ENCODE data around the gene TRMT10A. TPM values are rescaled to one million over a fixed set of nuclear protein-coding genes. Genes with fewer than 3 reads are reported as not detected.

The TRMT10A gene
- total RNA-seq (1 to 10 TPM; 4.3 to 7.8 (median 5.2) TPM), polyA plus RNA-seq (1 to 10 TPM; 2.5 to 4.3 (median 3.6) TPM)
- long read RNA-seq, donor 1, partial matches to known transcripts, result 0 of 1 reads
- long read RNA-seq, donor 1, other reads (novel, unspliced or antisense), result 0 of 1 reads
- long read RNA-seq, donor 2, result 0 reads

GRCh38 chr4:99563310-99564186 lies at the start of gene TRMT10A:
Gene TRMT10A, minus strand, starts transcription at chr4:99564039. Its CDS starts 4,701 bp downstream, at chr4:99559338.
- Histone ChIP-seq H3K4me1 (peaks cover 4 to 27% (median 16%) of the 10 kb centered on the region in 6 donors), H3K36me3 (no peaks in the 10 kb centered on the region), H3K27ac (peak within 1 kb of the TSS; percentile 93 to 98 (median 96)), H3K27me3 (replicated peaks in 1 of 7) (no peaks in the 10 kb centered on the region), H3K4me3 (peak within 1 kb of the TSS; percentile 51 to 79 (median 60)), H3K9me3 (no peaks in the 10 kb centered on the region)
- 0 to 1% (median 0%) methylated on average over 39 to 48 of the region's 48 CpGs for WGBS, 5 donors
- TF ChIP-seq POLR2AphosphoS5 (IDR thresholded peaks at IDR 0.05) (peak; percentile 90 to 94 (median 93)), CTCF (IDR thresholded peaks at IDR 0.05 in 8 of 11, conservative IDR thresholded peaks at IDR 0.05 in 3 of 11) (peak in 5 of 11 experiments; percentile 20 to 40 (median 30)), POLR2A (IDR thresholded peaks at IDR 0.05) (peak in 1 of 3 donors; percentile 58)
- peak; percentile 99 for DNase-seq
- intact Hi-C loops (cut with DNase I; ENCODE audit: low total_unique reads), result loop anchor here (5.0 kb wide), 2 partner anchors 244 to 384 kb away; partner anchors contain the start of gene DNAJB14

- no peak for TF ChIP-seq POLR2AphosphoS5 (IDR thresholded peaks at IDR 0.05)
- no peak for TF ChIP-seq POLR2A (IDR thresholded peaks at IDR 0.05)
- TF ChIP-seq CTCF (IDR thresholded peaks at IDR 0.05 in 8 of 11, conservative IDR thresholded peaks at IDR 0.05 in 3 of 11), result no peak
- intact Hi-C loops (cut with DNase I; ENCODE audit: low total_unique reads), result no loop called here
- WGBS, 5 donors, result 49 to 81% (median 68%) methylated on average over 5 of the region's 5 CpGs
- no peak for DNase-seq
- Histone ChIP-seq H3K9me3 (no peaks in the 10 kb centered on the region), H3K27me3 (replicated peaks in 1 of 7) (no peaks in the 10 kb centered on the region), H3K4me1 (no peaks in the 10 kb centered on the region), H3K27ac (no peak overlapping the region), H3K36me3 (no peaks in the 10 kb centered on the region), H3K4me3 (no peak overlapping the region)
These were observed 48.9 kb upstream of the TRMT10A start for GRCh38 chr4:99612704-99613103.

GRCh38 chr4:99612281-99612680 lies 48.4 kb upstream of the TRMT10A start:
- no peak for DNase-seq
- no peak for TF ChIP-seq POLR2AphosphoS5 (IDR thresholded peaks at IDR 0.05)
- TF ChIP-seq CTCF (IDR thresholded peaks at IDR 0.05 in 8 of 11, conservative IDR thresholded peaks at IDR 0.05 in 3 of 11), result no peak
- TF ChIP-seq POLR2A (IDR thresholded peaks at IDR 0.05), result no peak
- 65 to 84% (median 78%) methylated on average over 3 of the region's 3 CpGs for WGBS, 5 donors

More at GRCh38 chr4:99612281-99612680, 48.4 kb upstream of the TRMT10A start:
- H3K4me1 ChIP-seq, result no peaks in the 10 kb centered on the region
- peaks cover 0 to 1% (median 0%) of the 10 kb centered on the region in 7 donors for H3K27me3 ChIP-seq (replicated peaks in 1 of 7)
- H3K36me3 ChIP-seq, result no peaks in the 10 kb centered on the region
- intact Hi-C loops (cut with DNase I; ENCODE audit: low total_unique reads), result no loop called here
- no peaks in the 10 kb centered on the region for H3K9me3 ChIP-seq
- H3K4me3 ChIP-seq, result no peak overlapping the region
- no peak overlapping the region for H3K27ac ChIP-seq
